ENCODE measurements around the gene KCNMB2.
A peak's percentile ranks its signal among the peaks of the same experiment; 100 is the strongest.

KCNMB2 gene

GRCh38 chr3:178655488-178655887, 119.3 kb downstream of the KCNMB2 start:
- DNase-seq (ENCODE audit: low spot score): no peak

- no peak for DNase-seq (ENCODE audit: low spot score)
Measured at GRCh38 chr3:178658694-178659325, 122.6 kb downstream of the KCNMB2 start.

GRCh38 chr3:178663201-178663934, 127.1 kb downstream of the KCNMB2 start:
- DNase-seq (ENCODE audit: low spot score): no peak

DNA sequence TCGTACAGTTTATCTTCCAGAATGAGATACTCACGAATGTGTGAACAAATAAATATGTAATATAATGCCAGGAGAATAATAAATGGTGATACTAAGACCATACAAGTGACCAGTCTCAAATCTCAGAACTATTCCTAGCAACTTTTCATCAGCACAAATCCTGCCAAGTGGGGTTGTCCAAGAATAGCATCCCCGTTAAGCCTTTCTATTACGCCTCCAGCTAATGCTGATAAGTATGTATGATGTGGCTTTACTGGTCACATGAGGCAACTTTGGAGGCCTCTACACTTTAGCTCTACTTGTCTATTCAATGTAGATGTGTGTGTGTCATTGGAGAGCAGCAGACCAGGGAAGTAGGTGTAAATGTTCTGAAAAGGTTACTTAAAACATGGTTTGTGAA, 129.5 kb downstream of the KCNMB2 start:
- no peak for DNase-seq (ENCODE audit: low spot score)

DNA sequence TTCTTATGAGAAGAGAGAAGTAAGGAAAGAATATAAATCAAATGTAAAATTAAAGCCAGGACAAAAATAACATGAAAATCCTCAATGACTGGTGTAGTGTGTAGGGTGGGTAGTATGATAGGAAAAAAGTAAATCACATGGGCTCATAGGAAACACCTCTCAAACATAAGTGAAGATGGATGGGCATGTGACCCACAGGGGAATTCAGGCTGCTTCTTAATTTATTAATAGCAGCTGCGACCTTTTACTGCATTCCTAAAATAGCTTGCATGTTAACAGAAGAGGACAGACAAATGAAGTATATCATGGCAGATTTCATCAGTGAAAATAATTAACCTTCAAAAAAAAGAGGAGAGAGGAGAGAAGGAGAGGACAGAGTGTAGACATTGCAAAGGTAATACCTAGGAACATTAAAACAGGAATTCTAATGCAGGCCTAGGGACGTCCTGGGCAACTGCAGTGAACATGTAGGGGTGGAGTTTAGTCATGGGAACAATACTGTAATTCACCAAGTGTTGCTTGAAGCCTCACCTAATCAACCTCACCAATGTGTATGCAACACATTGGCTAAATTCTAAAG, 132.9 kb downstream of the KCNMB2 start:
- DNase-seq (ENCODE audit: low spot score): no peak

GRCh38 chr3:178669758-178670157, 133.5 kb downstream of the KCNMB2 start:
- DNase-seq (ENCODE audit: low spot score): no peak

GRCh38 chr3:178671377-178671776, 135.1 kb downstream of the KCNMB2 start:
- DNase-seq (ENCODE audit: low spot score): no peak

- peak; percentile 23 for DNase-seq (ENCODE audit: low spot score)
Measured at GRCh38 chr3:178671791-178672190, 135.6 kb downstream of the KCNMB2 start.

- DNase-seq (ENCODE audit: low spot score): no peak
Measured at GRCh38 chr3:178672275-178672674, 136.0 kb downstream of the KCNMB2 start.

GRCh38 chr3:178673529-178673928, 137.3 kb downstream of the KCNMB2 start:
- no peak for DNase-seq (ENCODE audit: low spot score)

- DNase-seq (ENCODE audit: low spot score): no peak
Measured at GRCh38 chr3:178676077-178676476, 139.8 kb downstream of the KCNMB2 start.

DNA sequence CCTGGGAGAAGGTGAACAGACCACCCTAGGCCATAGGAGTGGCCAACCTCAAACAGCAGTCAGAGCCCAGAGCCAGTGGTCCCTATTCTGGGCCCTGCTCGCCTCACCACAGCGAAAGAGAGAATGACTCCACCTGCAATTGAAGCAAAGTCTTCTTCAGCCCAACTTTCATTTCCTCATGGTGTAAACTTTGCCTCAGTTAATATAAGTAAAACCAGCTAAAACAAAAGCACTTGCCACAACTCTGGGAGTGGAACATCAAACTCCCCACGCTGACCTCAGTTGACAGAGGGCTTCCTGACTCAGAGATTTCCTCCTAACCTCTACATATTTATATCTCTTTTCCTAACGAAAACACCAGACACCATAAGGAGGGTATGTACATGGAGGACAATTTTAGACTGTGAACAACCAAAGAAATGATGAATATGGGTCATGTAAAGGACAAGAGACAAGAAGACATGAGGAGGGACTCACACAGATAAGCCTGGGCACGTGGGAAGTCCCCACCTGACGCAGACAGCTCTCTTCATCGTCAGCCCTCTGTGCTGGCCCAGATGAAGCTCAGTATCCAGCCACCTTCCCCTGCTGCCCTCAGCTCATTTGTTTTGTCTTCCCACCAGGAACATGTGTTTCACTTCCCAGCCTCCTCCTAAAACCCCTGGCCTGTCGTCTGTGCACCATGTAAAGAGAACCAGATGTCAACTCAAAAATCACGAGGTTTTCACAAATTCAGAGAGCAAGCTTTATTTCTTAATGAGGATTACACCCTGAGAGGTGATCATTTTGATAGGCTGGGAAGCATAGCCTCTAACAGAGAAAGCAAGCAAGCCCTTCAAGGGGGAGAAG, 140.9 kb downstream of the KCNMB2 start:
- DNase-seq (ENCODE audit: low spot score): no peak

DNA sequence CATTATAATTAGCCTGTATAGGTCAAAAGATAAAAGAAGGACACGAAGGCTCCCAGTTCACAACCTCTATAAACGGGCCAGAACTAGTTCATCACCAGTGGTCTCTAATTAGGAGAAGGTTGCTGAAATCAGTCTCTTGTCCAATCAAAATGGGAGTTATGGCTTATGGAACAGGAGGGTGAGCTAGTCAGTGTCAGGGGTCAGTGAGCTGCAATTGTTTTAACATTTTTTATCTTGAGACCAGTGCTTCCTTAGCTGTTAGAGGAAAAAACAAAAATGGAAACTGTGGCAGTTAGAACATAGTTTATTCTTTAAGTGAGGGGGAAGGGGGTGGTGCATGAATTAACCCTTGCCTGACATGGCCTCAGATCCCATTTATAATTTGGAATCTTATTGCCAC, 141.7 kb downstream of the KCNMB2 start:
- DNase-seq (ENCODE audit: low spot score): no peak

DNA sequence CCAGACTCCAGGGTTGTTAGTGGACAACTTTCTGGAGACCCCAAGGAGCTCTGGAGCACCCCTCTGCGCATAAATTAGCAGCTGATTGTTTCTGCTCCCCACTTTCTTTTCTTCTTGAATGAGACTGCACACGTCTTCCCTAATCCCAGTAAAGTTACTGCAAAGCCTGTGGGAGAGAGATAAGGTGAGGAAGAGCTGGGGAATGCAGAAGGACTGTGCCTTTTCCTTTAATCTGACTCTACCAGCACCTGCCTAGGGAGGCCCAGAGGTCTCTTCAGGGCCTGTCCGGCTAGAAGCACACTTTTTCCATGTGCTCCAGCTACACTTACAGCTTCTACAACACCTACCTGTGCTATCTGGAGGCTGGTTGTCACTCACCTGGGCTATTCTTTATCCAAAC, 143.8 kb downstream of the KCNMB2 start:
- no peak for DNase-seq (ENCODE audit: low spot score)

DNA sequence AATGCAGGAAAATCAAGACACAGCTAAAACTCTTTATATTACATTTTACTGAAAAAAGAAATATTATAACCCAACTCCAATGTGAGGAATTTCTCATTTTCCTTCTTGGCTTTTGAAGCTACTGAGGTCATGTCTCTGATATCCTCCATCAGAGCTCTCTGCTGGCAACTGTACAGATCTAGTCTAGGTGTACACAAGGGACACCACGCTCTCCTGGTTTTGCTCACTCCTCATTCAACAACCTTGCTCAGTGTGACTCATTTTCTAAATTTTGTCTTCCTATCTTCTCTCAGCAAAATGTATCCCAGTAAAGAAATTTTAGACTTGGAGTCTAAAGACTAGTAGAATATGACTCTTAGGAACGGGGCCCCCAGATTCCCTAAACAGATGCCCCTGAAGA, 144.3 kb downstream of the KCNMB2 start:
- DNase-seq (ENCODE audit: low spot score): no peak

GRCh38 chr3:178684881-178685590, 148.8 kb downstream of the KCNMB2 start:
- DNase-seq (ENCODE audit: low spot score): no peak

GRCh38 chr3:178685591-178685906, 149.3 kb downstream of the KCNMB2 start:
- no peak for DNase-seq (ENCODE audit: low spot score)

- no peak for DNase-seq (ENCODE audit: low spot score)
Measured at GRCh38 chr3:178686826-178687225, 150.6 kb downstream of the KCNMB2 start.

DNA sequence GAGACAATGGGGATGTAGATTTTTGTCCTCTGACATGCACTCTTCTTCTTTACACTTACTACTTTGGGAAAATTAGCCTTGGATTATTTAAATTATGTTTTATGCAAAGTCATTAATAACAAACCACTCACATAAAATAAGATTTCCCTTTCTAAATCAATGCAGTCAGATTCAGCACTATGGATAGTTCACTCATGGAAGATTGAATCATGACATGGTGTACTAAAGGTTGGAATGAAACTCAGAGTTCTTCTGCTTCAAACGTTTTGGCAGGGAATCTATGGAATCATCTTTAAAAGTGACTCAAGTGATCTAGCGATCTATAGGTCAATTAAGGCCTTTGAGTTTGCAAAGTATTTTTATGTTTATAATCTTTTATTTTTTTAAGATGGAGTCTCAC, 154.3 kb downstream of the KCNMB2 start:
- DNase-seq (ENCODE audit: low spot score): no peak

DNA sequence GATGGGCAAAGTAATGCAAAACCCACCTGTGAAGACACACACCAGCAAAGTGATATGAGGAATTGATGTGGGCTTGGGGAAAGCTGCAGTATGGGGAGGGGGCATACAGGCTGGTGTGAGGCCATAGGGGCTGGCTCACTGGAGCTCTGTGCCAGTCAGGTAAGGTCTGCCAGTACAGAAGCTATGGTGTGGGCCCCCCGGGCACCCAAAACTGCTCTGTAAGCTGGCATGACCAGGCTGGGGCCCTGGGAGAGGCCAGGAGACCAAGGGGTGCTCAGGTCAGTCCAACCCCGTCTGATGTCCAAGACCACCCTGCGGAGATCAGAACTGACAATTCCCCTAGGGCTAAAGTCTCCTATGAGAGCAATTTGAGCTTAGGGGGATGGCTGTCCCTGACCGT, 163.1 kb downstream of the KCNMB2 start:
- no peak for DNase-seq (ENCODE audit: low spot score)

GRCh38 chr3:178699810-178700209, 163.6 kb downstream of the KCNMB2 start:
- no peak for DNase-seq (ENCODE audit: low spot score)
